Breast epithelium (tissue), 3 donors: Measurements from ENCODE around the gene PPP1R1C.

Experiments
- POLR2A ChIP-seq: fragments of 450-650 bp; IDR thresholded peaks from one replicate; pipeline ENCODE4 v1.6.1; 2016; ENCODE audit warnings: antibody characterized with exemption, mild to moderate bottlenecking, moderate library complexity
- TF ChIP-seq, protein P1 (sequence below), 3 donors: fragments of 450-650 bp; IDR thresholded peaks; one replicate each; pipeline ENCODE4 v1.5.1; 2016 to 2017; ENCODE audit warnings: antibody characterized with exemption in 3 of 3, mild to moderate bottlenecking in 3 of 3, moderate library complexity in 3 of 3

DNA sequence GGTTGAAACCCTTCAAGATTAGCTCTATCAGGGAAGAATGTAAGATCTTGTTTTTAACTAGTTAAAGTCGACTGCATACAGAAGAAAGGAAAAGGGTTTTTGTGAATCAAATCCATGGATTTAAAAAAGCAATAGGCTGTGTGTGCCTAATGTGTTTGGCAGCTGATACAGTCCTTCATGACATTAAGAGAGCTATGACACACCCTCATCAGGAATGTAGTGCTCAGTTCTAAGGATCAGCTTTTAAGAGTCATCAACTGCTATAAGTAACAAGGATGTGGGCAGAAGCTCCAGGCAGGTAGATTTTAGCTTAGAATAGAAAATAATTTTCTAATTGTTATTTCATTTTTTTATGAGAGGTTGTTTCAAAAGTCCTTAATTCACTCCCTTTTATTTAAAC lies 52.9 kb downstream of the PPP1R1C start:
- TF ChIP-seq, protein P1, sequence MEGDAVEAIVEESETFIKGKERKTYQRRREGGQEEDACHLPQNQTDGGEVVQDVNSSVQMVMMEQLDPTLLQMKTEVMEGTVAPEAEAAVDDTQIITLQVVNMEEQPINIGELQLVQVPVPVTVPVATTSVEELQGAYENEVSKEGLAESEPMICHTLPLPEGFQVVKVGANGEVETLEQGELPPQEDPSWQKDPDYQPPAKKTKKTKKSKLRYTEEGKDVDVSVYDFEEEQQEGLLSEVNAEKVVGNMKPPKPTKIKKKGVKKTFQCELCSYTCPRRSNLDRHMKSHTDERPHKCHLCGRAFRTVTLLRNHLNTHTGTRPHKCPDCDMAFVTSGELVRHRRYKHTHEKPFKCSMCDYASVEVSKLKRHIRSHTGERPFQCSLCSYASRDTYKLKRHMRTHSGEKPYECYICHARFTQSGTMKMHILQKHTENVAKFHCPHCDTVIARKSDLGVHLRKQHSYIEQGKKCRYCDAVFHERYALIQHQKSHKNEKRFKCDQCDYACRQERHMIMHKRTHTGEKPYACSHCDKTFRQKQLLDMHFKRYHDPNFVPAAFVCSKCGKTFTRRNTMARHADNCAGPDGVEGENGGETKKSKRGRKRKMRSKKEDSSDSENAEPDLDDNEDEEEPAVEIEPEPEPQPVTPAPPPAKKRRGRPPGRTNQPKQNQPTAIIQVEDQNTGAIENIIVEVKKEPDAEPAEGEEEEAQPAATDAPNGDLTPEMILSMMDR (IDR thresholded peaks at IDR 0.05) = no peak
- TF ChIP-seq POLR2A = no peak
